Medulla oblongata (tissue), 1 donor: Measurements from ENCODE around the gene CTCFL.
"Not testable (repeated sequence)": the region's sequence is repeated elsewhere in the genome, so short reads cannot be mapped to it uniquely, and the experiment has no call there.

Experiments
- DNase-seq: peaks from one replicate; pipeline ENCODE4 v3.0.0-alpha.2; 2015; ENCODE audit errors: extremely low spot score

Gene CTCFL

GRCh38 chr20:57509665-57510237, 15.2 kb downstream of the CTCFL start:
- DNase-seq: no peak

- DNase-seq: no peak
These were observed 16.1 kb downstream of the CTCFL start for GRCh38 chr20:57508831-57509230.

GRCh38 chr20:57508381-57508780, 16.6 kb downstream of the CTCFL start:
- no peak for DNase-seq

GRCh38 chr20:57507477-57507876, 17.5 kb downstream of the CTCFL start:
- no peak for DNase-seq

GRCh38 chr20:57505979-57506378, 19.0 kb downstream of the CTCFL start:
- DNase-seq: no peak

- DNase-seq: no peak
These were observed 20.5 kb downstream of the CTCFL start for GRCh38 chr20:57504411-57504810.

- peak; percentile 59 for DNase-seq
These were observed 21.8 kb downstream of the CTCFL start for GRCh38 chr20:57503035-57503658.

GRCh38 chr20:57502336-57502700, 22.6 kb downstream of the CTCFL start:
- no peak for DNase-seq

- no peak for DNase-seq
These were observed 23.2 kb downstream of the CTCFL start for GRCh38 chr20:57501461-57502335.

- no peak for DNase-seq
These were observed 24.0 kb downstream of the CTCFL start for GRCh38 chr20:57500962-57501361.

GRCh38 chr20:57500235-57500634, 24.7 kb downstream of the CTCFL start:
- DNase-seq: no peak

- no peak for DNase-seq
These were observed 25.3 kb downstream of the CTCFL start for GRCh38 chr20:57499676-57500075.

GRCh38 chr20:57498425-57499400, 26.2 kb downstream of the CTCFL start:
- peak; percentile 44 for DNase-seq

- DNase-seq: no peak
These were observed 28.3 kb downstream of the CTCFL start for GRCh38 chr20:57496592-57496991.

GRCh38 chr20:57495978-57496377, 29.0 kb downstream of the CTCFL start:
- DNase-seq: no peak

- no peak for DNase-seq
These were observed 31.8 kb downstream of the CTCFL start for GRCh38 chr20:57493091-57493615.

- no peak for DNase-seq
These were observed 33.6 kb downstream of the CTCFL start for GRCh38 chr20:57491373-57491772.

GRCh38 chr20:57488277-57488676, 36.7 kb downstream of the CTCFL start:
- DNase-seq: not testable (repeated sequence)

- no peak for DNase-seq
These were observed 39.2 kb downstream of the CTCFL start for GRCh38 chr20:57485770-57486169.

- no peak for DNase-seq
These were observed 40.2 kb downstream of the CTCFL start for GRCh38 chr20:57484772-57485171.

- no peak for DNase-seq
These were observed 41.5 kb downstream of the CTCFL start for GRCh38 chr20:57483287-57484050.
